Prostate gland (tissue), 2 donors: ENCODE data around the gene VSIG2. TPM values are rescaled to one million over a fixed set of nuclear protein-coding genes. Genes with fewer than 3 reads are reported as not detected.

ENCODE experiments used
- DNase-seq: peaks from one replicate; pipeline ENCODE4 v3.0.0-alpha.2; 2019; ENCODE audit warnings: low spot score
- H3K27ac ChIP-seq, 2 donors: fragments of 200-600 bp; sonication (generic); 2 replicates each; pipeline ENCODE4 v1.5.1; 2017 to 2019
- H3K27me3 ChIP-seq: fragments of 200-600 bp; sonication (generic); replicated peaks from 2 replicates; pipeline ENCODE4 v1.5.1; 2019; ENCODE audit not compliant: insufficient read depth
- H3K36me3 ChIP-seq, 2 donors: fragments of 200-600 bp; sonication (generic); 1 replicate in 1 of 2; 2 replicates in 1 of 2; pipeline versions ENCODE4 v1.5.1 to v1.8.1; 2017 to 2019
- H3K4me1 ChIP-seq: fragments of 200-600 bp; sonication (generic); replicated peaks from 2 replicates; pipeline ENCODE4 v1.5.1; 2019
- H3K4me3 ChIP-seq, 2 donors: fragments of 200-600 bp; sonication (generic); 2 replicates each; pipeline ENCODE4 v1.5.1; 2017 to 2019
- H3K9me3 ChIP-seq: fragments of 200-600 bp; sonication (generic); 2 replicates; pipeline ENCODE4 v1.5.1; 2017
- POLR2A ChIP-seq: fragments of 450-650 bp; IDR thresholded peaks from one replicate; pipeline ENCODE4 v1.6.1; 2016; ENCODE audit warnings: antibody characterized with exemption, mild to moderate bottlenecking
- POLR2AphosphoS5 ChIP-seq: sonication (generic); formaldehyde crosslinking; IDR thresholded peaks from one replicate; pipeline ENCODE4 v1.6.1; 2017; ENCODE audit warnings: antibody characterized with exemption
- WGBS: methylation state at CpG from one replicate; pipeline ENCODE4 v1.1.5; 2018; 5-methylcytosine and 5-hydroxymethylcytosine counted together
- intact Hi-C: fragments of 100-400 bp; cut with DNase I; formaldehyde crosslinking; loops from one replicate; pipeline ENCODE4 v1.14.2; 2022
- total RNA-seq, 2 donors: library from RNA; depleted of rRNA; stranded (reverse); fragments of >200 nt; gene quantifications; one replicate each; pipeline ENCODE4 v1.1.0, GENCODE V29; 2016
- TF ChIP-seq, protein P1 (sequence below), 4 experiments: fragments of 200-600 bp in 2 of 4; fragments of 450-650 bp in 2 of 4; sonication (generic) in 2 of 4; IDR thresholded peaks; 1 replicate in 3 of 4; 2 replicates in 1 of 4; pipeline ENCODE4 v1.5.1; 2016 to 2019; ENCODE audit warnings: antibody characterized with exemption in 4 of 4, mild to moderate bottlenecking in 2 of 4, moderate library complexity in 2 of 4

The VSIG2 gene, protein sequence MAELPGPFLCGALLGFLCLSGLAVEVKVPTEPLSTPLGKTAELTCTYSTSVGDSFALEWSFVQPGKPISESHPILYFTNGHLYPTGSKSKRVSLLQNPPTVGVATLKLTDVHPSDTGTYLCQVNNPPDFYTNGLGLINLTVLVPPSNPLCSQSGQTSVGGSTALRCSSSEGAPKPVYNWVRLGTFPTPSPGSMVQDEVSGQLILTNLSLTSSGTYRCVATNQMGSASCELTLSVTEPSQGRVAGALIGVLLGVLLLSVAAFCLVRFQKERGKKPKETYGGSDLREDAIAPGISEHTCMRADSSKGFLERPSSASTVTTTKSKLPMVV
- total RNA-seq: 10 to 100 TPM; 28.2 to 38.6 TPM

GRCh38 chr11:124751741-124752470 is at the start of gene VSIG2:
VSIG2 (minus strand) TSS chr11:124752255; CDS start chr11:124752137, 118 bp downstream.
- H3K27me3 ChIP-seq: no peaks in the 10 kb centered on the region
- no peak for TF ChIP-seq POLR2A
- no peak for TF ChIP-seq POLR2AphosphoS5
- no peak for DNase-seq
- H3K4me1 ChIP-seq: no peaks in the 10 kb centered on the region
- WGBS: 21% methylated on average over 35 of the region's 42 CpGs
- peak within 1 kb of the TSS; percentile 25 to 34 for H3K4me3 ChIP-seq
- H3K36me3 ChIP-seq: no peaks in the 10 kb centered on the region
- peak within 1 kb of the TSS; percentile 60 to 69 for H3K27ac ChIP-seq
- intact Hi-C loops: no loop called here
- H3K9me3 ChIP-seq: no peaks in the 10 kb centered on the region

- intact Hi-C loops: no loop called here
- 5% methylated on average over 8 of the region's 8 CpGs for WGBS
- no peaks in the 10 kb centered on the region for H3K36me3 ChIP-seq
- TF ChIP-seq, protein P1, sequence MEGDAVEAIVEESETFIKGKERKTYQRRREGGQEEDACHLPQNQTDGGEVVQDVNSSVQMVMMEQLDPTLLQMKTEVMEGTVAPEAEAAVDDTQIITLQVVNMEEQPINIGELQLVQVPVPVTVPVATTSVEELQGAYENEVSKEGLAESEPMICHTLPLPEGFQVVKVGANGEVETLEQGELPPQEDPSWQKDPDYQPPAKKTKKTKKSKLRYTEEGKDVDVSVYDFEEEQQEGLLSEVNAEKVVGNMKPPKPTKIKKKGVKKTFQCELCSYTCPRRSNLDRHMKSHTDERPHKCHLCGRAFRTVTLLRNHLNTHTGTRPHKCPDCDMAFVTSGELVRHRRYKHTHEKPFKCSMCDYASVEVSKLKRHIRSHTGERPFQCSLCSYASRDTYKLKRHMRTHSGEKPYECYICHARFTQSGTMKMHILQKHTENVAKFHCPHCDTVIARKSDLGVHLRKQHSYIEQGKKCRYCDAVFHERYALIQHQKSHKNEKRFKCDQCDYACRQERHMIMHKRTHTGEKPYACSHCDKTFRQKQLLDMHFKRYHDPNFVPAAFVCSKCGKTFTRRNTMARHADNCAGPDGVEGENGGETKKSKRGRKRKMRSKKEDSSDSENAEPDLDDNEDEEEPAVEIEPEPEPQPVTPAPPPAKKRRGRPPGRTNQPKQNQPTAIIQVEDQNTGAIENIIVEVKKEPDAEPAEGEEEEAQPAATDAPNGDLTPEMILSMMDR (IDR thresholded peaks at IDR 0.05): no peak
- TF ChIP-seq POLR2A (no peak), POLR2AphosphoS5 (no peak)
- H3K4me1 ChIP-seq: no peaks in the 10 kb centered on the region
- H3K9me3 ChIP-seq: no peaks in the 10 kb centered on the region
- H3K27me3 ChIP-seq: no peaks in the 10 kb centered on the region
- no peak for DNase-seq
- H3K27ac ChIP-seq: peak overlapping the region; percentile 98
- peak overlapping the region; percentile 88 to 97 for H3K4me3 ChIP-seq
These were observed 49.0 kb upstream of the VSIG2 start for GRCh38 chr11:124801014-124801413.

DNA sequence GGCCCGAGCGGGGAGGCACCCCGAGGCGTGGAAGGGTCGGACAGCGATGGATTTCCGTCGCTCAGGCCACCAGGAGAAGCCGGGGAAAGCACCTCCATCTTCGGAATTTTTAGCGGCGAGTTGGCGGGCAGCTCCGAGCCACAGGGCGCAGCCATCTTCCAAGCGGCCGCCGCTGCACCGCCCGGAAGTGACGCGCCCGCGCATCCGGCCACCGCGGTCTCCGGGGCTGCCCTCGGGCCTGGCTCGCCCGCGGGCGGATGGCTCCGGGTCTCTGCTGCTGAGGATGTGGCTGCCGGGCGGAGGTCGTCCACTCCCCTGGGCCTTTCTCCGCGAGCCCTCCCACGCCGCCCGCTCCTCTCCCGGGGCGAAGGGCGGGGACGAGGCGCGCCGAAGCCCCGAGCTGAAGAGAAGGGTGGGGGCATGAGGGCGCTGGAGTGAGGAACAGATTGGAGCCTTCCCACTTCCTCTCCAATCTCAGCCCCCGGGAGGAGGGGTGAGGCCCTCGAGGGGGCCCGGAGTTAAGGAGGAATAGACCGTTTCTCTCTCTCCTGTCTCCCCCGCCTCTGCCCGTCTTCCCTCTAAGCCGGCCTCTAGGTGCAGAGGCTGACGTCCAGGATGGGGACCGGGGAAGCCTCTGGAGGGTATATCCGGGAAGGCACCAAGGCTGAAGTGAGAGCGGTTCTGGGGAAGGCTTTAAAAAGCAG is 48.3 kb upstream of the VSIG2 start, which contains the start of gene MSANTD2:
MSANTD2 (minus strand) TSS at position 181 of the 704 bp plus-strand sequence; CDS start at position 155, 26 bp downstream.
- DNase-seq: peak; percentile 72
- Histone ChIP-seq H3K27me3 (no peaks in the 10 kb centered on the region), H3K4me1 (no peaks in the 10 kb centered on the region), H3K27ac (peak within 1 kb of the TSS; percentile 98), H3K4me3 (peak within 1 kb of the TSS; percentile 88 to 97), H3K9me3 (no peaks in the 10 kb centered on the region), H3K36me3 (no peaks in the 10 kb centered on the region)
- 0% methylated on average over 15 of the region's 62 CpGs for WGBS
- intact Hi-C loops: no loop called here
- TF ChIP-seq POLR2A (no peak), POLR2AphosphoS5 (peak; percentile 48)

GRCh38 chr11:124799348-124800225 is 47.5 kb upstream of the VSIG2 start:
- no peaks in the 10 kb centered on the region for H3K36me3 ChIP-seq
- H3K27ac ChIP-seq: peak overlapping the region; percentile 98
- WGBS: under 1% methylated on average over 49 of the region's 83 CpGs
- H3K4me1 ChIP-seq: no peaks in the 10 kb centered on the region
- TF ChIP-seq POLR2A (no peak), POLR2AphosphoS5 (no peak)
- TF ChIP-seq, protein P1 (IDR thresholded peaks at IDR 0.05): no peak
- no peaks in the 10 kb centered on the region for H3K9me3 ChIP-seq
- H3K4me3 ChIP-seq: peak overlapping the region; percentile 88 to 97
- no peaks in the 10 kb centered on the region for H3K27me3 ChIP-seq
- intact Hi-C loops: no loop called here
- DNase-seq: peak; percentile 9

GRCh38 chr11:124798991-124799347 is 46.9 kb upstream of the VSIG2 start:
- WGBS: 4% methylated on average over 8 of the region's 8 CpGs
- TF ChIP-seq POLR2AphosphoS5 (no peak), POLR2A (no peak)
- TF ChIP-seq, protein P1 (IDR thresholded peaks at IDR 0.05): no peak
- Histone ChIP-seq H3K27me3 (no peaks in the 10 kb centered on the region), H3K9me3 (no peaks in the 10 kb centered on the region), H3K4me3 (peak overlapping the region; percentile 88 to 97), H3K27ac (peak overlapping the region; percentile 98), H3K4me1 (no peaks in the 10 kb centered on the region), H3K36me3 (no peaks in the 10 kb centered on the region)
- intact Hi-C loops: no loop called here
- no peak for DNase-seq
